K562 (cell line): ENCODE measurements around the gene ARL13B. TPM values are rescaled to one million over a fixed set of nuclear protein-coding genes. Genes with fewer than 3 reads are reported as not detected.

Source experiments
- CHD4 ChIP-seq: fragments of 200-600 bp; sonication (generic); IDR thresholded peaks from 3 replicates; pipeline ENCODE4 v1.6.1; 2012; ENCODE audit warnings: low read depth, mild to moderate bottlenecking, mixed read lengths, low read length, inconsistent platforms; ENCODE audit not compliant: insufficient read depth, insufficient replicate concordance, poor library complexity, severe bottlenecking
- EGR1 ChIP-seq: fragments of 450-650 bp; conservative IDR thresholded peaks from 2 replicates; pipeline ENCODE4 v1.6.1; 2017; ENCODE audit warnings: mild to moderate bottlenecking
- JUNB ChIP-seq: fragments of 450-650 bp; formaldehyde crosslinking; conservative IDR thresholded peaks from 2 replicates; pipeline ENCODE4 v1.4.0; 2020; ENCODE audit warnings: mild to moderate bottlenecking
- TBL1XR1 ChIP-seq, 2 experiments: IDR thresholded peaks; 2 replicates each; pipeline ENCODE4 v1.6.1; 2012; ENCODE audit warnings: improper control_type of control experiment in 2 of 2, low read length in 2 of 2, mild to moderate bottlenecking in 1 of 2
- ZNF217 ChIP-seq: sonication (generic); formaldehyde crosslinking; IDR thresholded peaks from 2 replicates; pipeline ENCODE4 v1.8.0; 2022; ENCODE audit warnings: mild to moderate bottlenecking, missing genetic modification reagents
- ZNF79 ChIP-seq: fragments of 250-450 bp; sonication (Bioruptor Pico); IDR thresholded peaks from 2 replicates; pipeline ENCODE4 v1.4.0; 2020; ENCODE audit warnings: low read depth, mild to moderate bottlenecking, moderate library complexity
- polyA plus RNA-seq, 8 experiments: library from polyadenylated mRNA; depleted of rRNA in 4 of 8; stranded (reverse) in 5 of 8; unstranded in 3 of 8; fragments of >200 nt; fragmentation: Nextera tagmentation in 2 of 8; fragmentation: Illumina TruSeq in 1 of 8; extraction: Ambion mirVana in 2 of 8; extraction: Trizol in 1 of 8; gene quantifications; 2 replicates each; pipeline versions ENCODE4 v1.2.1 to v1.2.3, GENCODE V29; 2011 to 2014; ENCODE audit warnings: inconsistent platforms in 1 of 8, missing spikeins in 1 of 8
- total RNA-seq, 7 experiments: library from RNA; depleted of rRNA in 6 of 7; stranded (reverse); fragments of >200 nt in 6 of 7; fragmentation: Illumina TruSeq in 2 of 7; extraction: Trizol in 2 of 7; gene quantifications; 2 replicates each; pipeline versions ENCODE4 v1.2.1 to v1.2.3, GENCODE V29; 2011 to 2021; ENCODE audit warnings: low replicate concordance in 1 of 7
- TF ChIP-seq, protein P1 (sequence below): sonication (generic); formaldehyde crosslinking; IDR thresholded peaks from 2 replicates; pipeline ENCODE4 v1.8.0; 2022; ENCODE audit warnings: missing genetic modification reagents, mild to moderate bottlenecking, borderline replicate concordance
- TF ChIP-seq, protein P2 (sequence below), 2 experiments: IDR thresholded peaks; 2 replicates each; pipeline ENCODE4 v1.6.1; 2012; ENCODE audit warnings: improper control_type of control experiment in 2 of 2, low read depth in 2 of 2, low read length in 2 of 2, borderline replicate concordance in 1 of 2

The ARL13B gene
- total and polyA plus RNA-seq, 9 of the 15 experiments (the other 6 are each of a cell fraction or from before 2014, with no cell fraction given), result 4.1 to 16.9 (median 12.2) TPM

DNA sequence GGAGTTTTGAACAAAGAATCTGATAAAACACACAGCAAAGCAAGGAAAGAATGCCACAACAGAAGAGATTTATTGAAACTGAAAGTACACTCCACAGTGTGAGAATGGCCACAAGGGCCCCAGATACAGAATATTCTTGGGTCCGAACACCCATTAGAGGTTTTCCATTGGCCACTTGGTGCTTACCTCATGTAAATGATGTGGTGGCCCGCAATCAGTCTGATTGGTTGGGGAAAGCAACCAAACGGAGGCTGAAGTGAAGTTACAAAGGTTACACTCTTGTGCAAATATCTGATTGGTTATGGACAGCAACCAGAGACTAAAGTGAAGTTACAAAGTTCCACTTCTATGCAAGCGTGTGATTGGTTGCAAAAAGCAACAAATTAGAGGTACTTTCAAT, 103.3 kb downstream of the ARL13B start (continued):
- TF ChIP-seq JUNB (CRISPR knock-in tag), result no peak
- TF ChIP-seq ZNF79, result no peak
- TF ChIP-seq, protein P1, sequence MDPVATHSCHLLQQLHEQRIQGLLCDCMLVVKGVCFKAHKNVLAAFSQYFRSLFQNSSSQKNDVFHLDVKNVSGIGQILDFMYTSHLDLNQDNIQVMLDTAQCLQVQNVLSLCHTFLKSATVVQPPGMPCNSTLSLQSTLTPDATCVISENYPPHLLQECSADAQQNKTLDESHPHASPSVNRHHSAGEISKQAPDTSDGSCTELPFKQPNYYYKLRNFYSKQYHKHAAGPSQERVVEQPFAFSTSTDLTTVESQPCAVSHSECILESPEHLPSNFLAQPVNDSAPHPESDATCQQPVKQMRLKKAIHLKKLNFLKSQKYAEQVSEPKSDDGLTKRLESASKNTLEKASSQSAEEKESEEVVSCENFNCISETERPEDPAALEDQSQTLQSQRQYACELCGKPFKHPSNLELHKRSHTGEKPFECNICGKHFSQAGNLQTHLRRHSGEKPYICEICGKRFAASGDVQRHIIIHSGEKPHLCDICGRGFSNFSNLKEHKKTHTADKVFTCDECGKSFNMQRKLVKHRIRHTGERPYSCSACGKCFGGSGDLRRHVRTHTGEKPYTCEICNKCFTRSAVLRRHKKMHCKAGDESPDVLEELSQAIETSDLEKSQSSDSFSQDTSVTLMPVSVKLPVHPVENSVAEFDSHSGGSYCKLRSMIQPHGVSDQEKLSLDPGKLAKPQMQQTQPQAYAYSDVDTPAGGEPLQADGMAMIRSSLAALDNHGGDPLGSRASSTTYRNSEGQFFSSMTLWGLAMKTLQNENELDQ (CRISPR knock-in tag), result no peak
- no peak for TF ChIP-seq TBL1XR1 (IDR thresholded peaks at IDR 0.05; ENCODE audit: low read length in 2 of 2)
- TF ChIP-seq, protein P2, sequence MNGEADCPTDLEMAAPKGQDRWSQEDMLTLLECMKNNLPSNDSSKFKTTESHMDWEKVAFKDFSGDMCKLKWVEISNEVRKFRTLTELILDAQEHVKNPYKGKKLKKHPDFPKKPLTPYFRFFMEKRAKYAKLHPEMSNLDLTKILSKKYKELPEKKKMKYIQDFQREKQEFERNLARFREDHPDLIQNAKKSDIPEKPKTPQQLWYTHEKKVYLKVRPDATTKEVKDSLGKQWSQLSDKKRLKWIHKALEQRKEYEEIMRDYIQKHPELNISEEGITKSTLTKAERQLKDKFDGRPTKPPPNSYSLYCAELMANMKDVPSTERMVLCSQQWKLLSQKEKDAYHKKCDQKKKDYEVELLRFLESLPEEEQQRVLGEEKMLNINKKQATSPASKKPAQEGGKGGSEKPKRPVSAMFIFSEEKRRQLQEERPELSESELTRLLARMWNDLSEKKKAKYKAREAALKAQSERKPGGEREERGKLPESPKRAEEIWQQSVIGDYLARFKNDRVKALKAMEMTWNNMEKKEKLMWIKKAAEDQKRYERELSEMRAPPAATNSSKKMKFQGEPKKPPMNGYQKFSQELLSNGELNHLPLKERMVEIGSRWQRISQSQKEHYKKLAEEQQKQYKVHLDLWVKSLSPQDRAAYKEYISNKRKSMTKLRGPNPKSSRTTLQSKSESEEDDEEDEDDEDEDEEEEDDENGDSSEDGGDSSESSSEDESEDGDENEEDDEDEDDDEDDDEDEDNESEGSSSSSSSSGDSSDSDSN (IDR thresholded peaks at IDR 0.05; ENCODE audit: borderline replicate concordance in 1 of 2, low read depth in 2 of 2, low read length in 2 of 2), result no peak
- TF ChIP-seq CHD4, result no peak
- TF ChIP-seq EGR1, result no peak
- no peak for TF ChIP-seq ZNF217
